ENCODE results near the gene COL2A1.

GRCh38 chr12:47986832-47987231, 17.4 kb downstream of the COL2A1 start:
- TF ChIP-seq ZNF140 (CRISPR knock-in tag; IDR thresholded peaks at IDR 0.05) (no peak), POLR2AphosphoS5 (IDR thresholded peaks at IDR 0.05; ENCODE audit: control insufficient read depth, insufficient read depth, low read depth, low read length) (no peak), SETDB1 (IDR thresholded peaks at IDR 0.05; ENCODE audit: low read length) (no peak), EGR1 (conservative IDR thresholded peaks at IDR 0.05) (no peak), POLR2A (conservative IDR thresholded peaks at IDR 0.05) (no peak), NR1H2 (CRISPR knock-in tag; IDR thresholded peaks at IDR 0.05) (no peak)
